SK-N-SH treated with all-trans-retinoic acid at 6 μM for 48 hours (cell line): ENCODE measurements around the gene DGKG.

ENCODE experiments used
- ATAC-seq: fragments of 200-7000 bp; cut with Tn5 transposase; 3 replicates; pipeline ENCODE4 v1.9.1; 2020; ENCODE audit warnings: mild to moderate bottlenecking, moderate library complexity
- ARNTL ChIP-seq: fragments of 450-650 bp; formaldehyde crosslinking; IDR thresholded peaks from 2 replicates; pipeline ENCODE4 v1.5.0; 2020; ENCODE audit warnings: low read depth, mild to moderate bottlenecking, moderate library complexity, borderline replicate concordance
- BACH2 ChIP-seq: fragments of 250-450 bp; sonication (Bioruptor Pico); IDR thresholded peaks from 2 replicates; pipeline ENCODE4 v1.9.0; 2021; ENCODE audit warnings: mild to moderate bottlenecking, borderline replicate concordance
- CREB5 ChIP-seq: fragments of 250-450 bp; sonication (Bioruptor Pico); IDR thresholded peaks from 2 replicates; pipeline ENCODE4 v1.5.1; 2020; ENCODE audit warnings: low read depth, mild to moderate bottlenecking, moderate library complexity
- CSDC2 ChIP-seq: fragments of 250-450 bp; sonication (Bioruptor Pico); IDR thresholded peaks from 2 replicates; pipeline ENCODE4 v1.5.0; 2020; ENCODE audit warnings: mild to moderate bottlenecking, moderate library complexity
- ESRRG ChIP-seq: fragments of 250-450 bp; sonication (Bioruptor Pico); IDR thresholded peaks from 2 replicates; pipeline ENCODE4 v1.6.1; 2021; ENCODE audit warnings: mild to moderate bottlenecking
- GLIS3 ChIP-seq: fragments of 250-450 bp; sonication (Bioruptor Pico); IDR thresholded peaks from 2 replicates; pipeline ENCODE4 v1.5.0; 2020; ENCODE audit warnings: mild to moderate bottlenecking, moderate library complexity
- ISL1 ChIP-seq: fragments of 250-450 bp; sonication (Bioruptor Pico); IDR thresholded peaks from 2 replicates; pipeline ENCODE4 v2.1.2; 2022; ENCODE audit warnings: mild to moderate bottlenecking, moderate library complexity
- OSR1 ChIP-seq: fragments of 250-450 bp; sonication (Bioruptor Pico); IDR thresholded peaks from 2 replicates; pipeline ENCODE4 v1.8.0; 2022; ENCODE audit warnings: moderate library complexity, mild to moderate bottlenecking, inconsistent platforms
- PATZ1 ChIP-seq: fragments of 250-450 bp; sonication (Bioruptor Pico); IDR thresholded peaks from 2 replicates; pipeline ENCODE4 v1.8.0; 2020; ENCODE audit warnings: mild to moderate bottlenecking, moderate library complexity, borderline replicate concordance
- POU6F1 ChIP-seq: fragments of 250-450 bp; sonication (Bioruptor Pico); IDR thresholded peaks from 2 replicates; pipeline ENCODE4 v1.8.0; 2021; ENCODE audit warnings: low read depth, mild to moderate bottlenecking, moderate library complexity, borderline replicate concordance
- PPARA ChIP-seq: fragments of 250-450 bp; sonication (Bioruptor Pico); IDR thresholded peaks from 2 replicates; pipeline ENCODE4 v1.5.0; 2020; ENCODE audit warnings: mild to moderate bottlenecking, borderline replicate concordance
- RARB ChIP-seq: fragments of 250-450 bp; sonication (Bioruptor Pico); IDR thresholded peaks from 2 replicates; pipeline ENCODE4 v1.8.0; 2021; ENCODE audit warnings: mild to moderate bottlenecking, moderate library complexity
- SNAI2 ChIP-seq: fragments of 250-450 bp; sonication (Bioruptor Pico); IDR thresholded peaks from 2 replicates; pipeline ENCODE4 v1.5.0; 2020; ENCODE audit warnings: mild to moderate bottlenecking, moderate library complexity
- TCF4 ChIP-seq: fragments of 250-450 bp; sonication (Bioruptor Pico); IDR thresholded peaks from 2 replicates; pipeline ENCODE4 v1.8.0; 2021; ENCODE audit warnings: mild to moderate bottlenecking, moderate library complexity, borderline replicate concordance
- TOX ChIP-seq: fragments of 250-450 bp; sonication (Bioruptor Pico); IDR thresholded peaks from 2 replicates; pipeline ENCODE4 v1.8.0; 2021; ENCODE audit warnings: mild to moderate bottlenecking, moderate library complexity, borderline replicate concordance
- ZC3H10 ChIP-seq: fragments of 250-450 bp; sonication (Bioruptor Pico); IDR thresholded peaks from 2 replicates; pipeline ENCODE4 v1.5.1; 2021; ENCODE audit warnings: mild to moderate bottlenecking, moderate library complexity
- ZFP3 ChIP-seq: fragments of 250-450 bp; sonication (Bioruptor Pico); IDR thresholded peaks from 2 replicates; pipeline ENCODE4 v1.5.0; 2020; ENCODE audit warnings: mild to moderate bottlenecking, moderate library complexity
- ZFP30 ChIP-seq: fragments of 450-650 bp; formaldehyde crosslinking; IDR thresholded peaks from 2 replicates; pipeline ENCODE4 v1.5.0; 2022; ENCODE audit warnings: mild to moderate bottlenecking, moderate library complexity
- ZNF70 ChIP-seq: fragments of 450-650 bp; formaldehyde crosslinking; IDR thresholded peaks from 2 replicates; pipeline ENCODE4 v1.5.0; 2020; ENCODE audit warnings: mild to moderate bottlenecking, moderate library complexity
- ZNF8 ChIP-seq: fragments of 450-650 bp; formaldehyde crosslinking; IDR thresholded peaks from 2 replicates; pipeline ENCODE4 v1.5.0; 2020; ENCODE audit warnings: mild to moderate bottlenecking, moderate library complexity

Gene DGKG

GRCh38 chr3:186125118-186125517 lies 236.9 kb downstream of the DGKG start:
- TF ChIP-seq ZFP30 (CRISPR knock-in tag) (no peak), CSDC2 (CRISPR knock-in tag) (no peak), PATZ1 (no peak), GLIS3 (CRISPR knock-in tag) (no peak), ESRRG (CRISPR knock-in tag) (no peak), POU6F1 (CRISPR knock-in tag) (no peak), ISL1 (CRISPR knock-in tag) (no peak), CREB5 (no peak), ZNF8 (CRISPR knock-in tag) (no peak), RARB (CRISPR knock-in tag) (no peak), SNAI2 (CRISPR knock-in tag) (no peak), ZFP3 (CRISPR knock-in tag) (no peak), TCF4 (no peak), ARNTL (CRISPR knock-in tag) (no peak)

GRCh38 chr3:186124592-186124991 lies 237.4 kb downstream of the DGKG start:
- no peak for ATAC-seq
- TF ChIP-seq ESRRG (CRISPR knock-in tag) (no peak), BACH2 (no peak), ZNF70 (CRISPR knock-in tag) (no peak), GLIS3 (CRISPR knock-in tag) (no peak), TOX (no peak), ZFP3 (CRISPR knock-in tag) (no peak), CREB5 (no peak), TCF4 (no peak), ISL1 (CRISPR knock-in tag) (no peak), OSR1 (CRISPR knock-in tag) (no peak), RARB (CRISPR knock-in tag) (no peak), ZNF8 (CRISPR knock-in tag) (no peak), SNAI2 (CRISPR knock-in tag) (no peak), PPARA (CRISPR knock-in tag) (no peak), POU6F1 (CRISPR knock-in tag) (no peak), ZC3H10 (CRISPR knock-in tag) (no peak)
- TF ChIP-seq, all 23 proteins: peak for 0

More at GRCh38 chr3:186125118-186125517, 236.9 kb downstream of the DGKG start:
- ATAC-seq, result no peak

GRCh38 chr3:186123012-186123411 lies 239.0 kb downstream of the DGKG start:
- TF ChIP-seq ARNTL (CRISPR knock-in tag), result no peak
- no peak for TF ChIP-seq TOX
- TF ChIP-seq PATZ1, result no peak
- TF ChIP-seq, all 23 proteins: peak for 0
- no peak for ATAC-seq
